GM19193 (cell line): ENCODE data around the gene NIPAL3.

Experiments
- POLR2A ChIP-seq: IDR thresholded peaks from 4 replicates; pipeline ENCODE4 v1.6.1; 2011; ENCODE audit not compliant: insufficient read depth, insufficient read length; ENCODE audit errors: extremely low read depth

Gene NIPAL3

GRCh38 chr1:24505816-24506215, 90.2 kb downstream of the NIPAL3 start:
- TF ChIP-seq POLR2A: no peak

- TF ChIP-seq POLR2A: no peak
Measured at GRCh38 chr1:24506691-24507381, 91.2 kb downstream of the NIPAL3 start.

DNA sequence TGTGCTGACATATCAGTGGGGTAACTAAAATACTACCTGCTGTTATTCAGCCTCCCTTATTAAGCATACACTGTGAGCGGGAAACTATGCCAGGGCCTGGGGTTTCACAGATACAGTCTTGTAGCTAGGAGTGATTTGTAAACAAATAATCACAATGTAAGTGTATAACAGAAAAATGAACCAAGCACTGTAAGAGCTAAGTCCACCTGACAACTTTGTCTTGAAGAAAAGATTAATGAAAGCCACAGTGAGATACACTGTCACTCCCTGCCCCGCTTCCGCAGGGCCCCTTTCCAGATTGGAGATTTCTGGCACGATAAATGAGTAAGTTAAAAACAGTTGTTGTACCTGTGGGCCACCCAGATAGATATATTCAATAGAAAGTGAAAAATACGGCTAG, 91.8 kb downstream of the NIPAL3 start:
- no peak for TF ChIP-seq POLR2A

GRCh38 chr1:24508911-24509310, 93.3 kb downstream of the NIPAL3 start:
- TF ChIP-seq POLR2A: no peak

GRCh38 chr1:24513706-24514105, 98.1 kb downstream of the NIPAL3 start:
- no peak for TF ChIP-seq POLR2A

- TF ChIP-seq POLR2A: no peak
Measured at GRCh38 chr1:24514946-24515345, 99.3 kb downstream of the NIPAL3 start.

DNA sequence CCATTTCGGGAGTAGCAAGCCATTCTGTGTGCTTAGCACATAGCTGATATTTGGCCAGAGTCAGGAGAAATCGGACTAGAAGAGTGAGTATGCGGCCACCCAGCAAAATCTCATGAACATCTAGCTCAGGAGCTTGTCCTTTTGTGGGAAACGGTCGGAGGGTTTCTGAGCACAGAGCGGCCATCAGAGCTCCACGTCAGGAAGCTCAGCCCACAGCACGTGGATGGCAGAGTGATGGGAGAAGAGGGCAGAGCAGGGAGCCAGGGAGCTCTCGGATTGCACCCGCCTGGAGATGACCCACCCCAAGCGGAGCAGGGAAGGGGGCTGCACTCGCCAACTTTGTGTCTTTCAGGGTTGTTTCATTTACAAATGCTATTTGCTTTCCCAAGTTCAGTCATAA, 100.9 kb downstream of the NIPAL3 start:
- no peak for TF ChIP-seq POLR2A

DNA sequence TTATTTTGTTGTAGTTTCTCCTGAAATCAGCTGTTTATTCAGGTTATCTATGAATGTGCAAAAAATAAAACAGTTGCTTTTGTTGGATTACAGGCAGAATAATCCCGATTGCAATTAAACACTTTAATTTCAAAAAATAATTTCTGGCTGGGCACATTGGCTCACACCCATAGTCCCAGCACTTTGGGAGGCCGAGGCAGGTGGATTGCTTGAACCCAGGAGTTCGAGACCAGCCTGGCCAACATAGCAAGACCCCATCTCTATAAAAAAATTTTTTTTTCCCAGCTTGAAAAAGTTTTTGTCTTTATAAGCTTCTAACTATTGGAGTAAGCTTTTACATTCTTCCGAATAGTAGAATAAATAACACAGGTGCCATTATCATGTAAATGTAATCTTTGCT, 102.3 kb downstream of the NIPAL3 start:
- TF ChIP-seq POLR2A: no peak
